ENCODE results near the gene DCLK2. TPM values are rescaled to one million over a fixed set of nuclear protein-coding genes. Genes with fewer than 3 reads are reported as not detected.

DCLK2 gene
- total RNA-seq, 1 donor from 2014 or later = 7.3 TPM

Small RNA genes within 50 kb of the gene (small RNA-seq; reads per million reads assigned to genes)
- gene RNU7-194P = not detected
